T-cell (primary cell): ENCODE results near the gene SERTAD1. TPM values are rescaled to one million over a fixed set of nuclear protein-coding genes. Genes with fewer than 3 reads are reported as not detected.
"Not testable (repeated sequence)": the region's sequence is repeated elsewhere in the genome, so short reads cannot be mapped to it uniquely, and the experiment has no call there.

Source experiments
- ATAC-seq, 4 experiments: fragments of 200-7000 bp in 3 of 4; fragments of 150-1000 bp in 1 of 4; cut with Tn5 transposase; replicated peaks in 1 of 4; 1 replicate in 3 of 4; 2 replicates in 1 of 4; pipeline ENCODE4 v1.10.0; 2021; ENCODE audit warnings: moderate library complexity in 3 of 4, mild to moderate bottlenecking in 2 of 4, moderate number of reproducible peaks in 1 of 4
- CTCF ChIA-PET, 2 donors: fragments of 300-600 bp; sonication (Branson Sonifier 250); formaldehyde crosslinking; loops; one replicate each; lab custom pipeline; 2022; ENCODE audit warnings: antibody characterized with exemption in 2 of 2; lab: Charles Lee
- POLR2A ChIA-PET, 2 donors: fragments of 300-600 bp; sonication (Branson Sonifier 250); formaldehyde crosslinking; loops; one replicate each; lab custom pipeline; 2022; ENCODE audit warnings: antibody characterized with exemption in 2 of 2; lab: Charles Lee
- DNase-seq, 35 experiments: peaks; one replicate each; pipeline versions ENCODE4 v3.0.0 to v3.0.0-alpha.2; 2013 to 2023
- H3K27ac ChIP-seq: one replicate; pipeline ENCODE4 v1.5.1; 2013; ENCODE audit warnings: low read length
- H3K27me3 ChIP-seq, 2 experiments: replicated peaks in 1 of 2; 1 replicate in 1 of 2; 2 replicates in 1 of 2; pipeline versions ENCODE4 v1.6.1 to v1.7.0; 2013; ENCODE audit warnings: low read length in 1 of 2, mixed read lengths in 1 of 2; ENCODE audit not compliant: control insufficient read depth in 2 of 2, insufficient read depth in 2 of 2; ENCODE audit errors: extremely low read depth in 1 of 2
- H3K36me3 ChIP-seq, 2 donors: 1 replicate in 1 of 2; 2 replicates in 1 of 2; pipeline versions ENCODE4 v1.6.1 to v1.7.0; 2013; ENCODE audit warnings: low read length in 1 of 2; ENCODE audit not compliant: control insufficient read depth in 2 of 2, insufficient read depth in 1 of 2; ENCODE audit errors: extremely low read depth in 1 of 2
- H3K4me1 ChIP-seq, 2 experiments: 1 replicate in 1 of 2; 2 replicates in 1 of 2; pipeline versions ENCODE4 v1.6.1 to v1.7.0; 2013; ENCODE audit warnings: low read length in 2 of 2, mixed read lengths in 1 of 2; ENCODE audit not compliant: insufficient read depth in 2 of 2, control insufficient read depth in 1 of 2; ENCODE audit errors: extremely low read depth in 1 of 2
- H3K4me3 ChIP-seq, 2 donors: 1 replicate in 1 of 2; 2 replicates in 1 of 2; pipeline versions ENCODE4 v1.5.1 to v1.7.0; 2013; ENCODE audit warnings: mild to moderate bottlenecking in 2 of 2, low read length in 1 of 2, moderate library complexity in 1 of 2; ENCODE audit not compliant: control insufficient read depth in 1 of 2; ENCODE audit errors: extremely low read depth in 1 of 2
- H3K9me3 ChIP-seq: 2 replicates; pipeline ENCODE4 v1.7.0; 2013
- H3K27ac Mint-ChIP-seq, 2 donors: one replicate each; pipeline ENCODE4 v1.8.0; 2020 to 2021; ENCODE audit warnings: mild to moderate bottlenecking in 2 of 2, mixed read lengths in 2 of 2
- H3K27me3 Mint-ChIP-seq, 2 donors: one replicate each; pipeline ENCODE4 v1.8.0; 2021 to 2022; ENCODE audit warnings: mixed read lengths in 2 of 2
- H3K36me3 Mint-ChIP-seq: one replicate; pipeline ENCODE4 v1.8.0; 2021; ENCODE audit warnings: mixed read lengths
- H3K4me1 Mint-ChIP-seq, 3 donors: one replicate each; pipeline ENCODE4 v1.8.0; 2020 to 2022; ENCODE audit warnings: mixed read lengths in 3 of 3, mild to moderate bottlenecking in 1 of 3
- H3K4me3 Mint-ChIP-seq, 3 donors: one replicate each; pipeline ENCODE4 v1.8.0; 2020 to 2022; ENCODE audit warnings: mild to moderate bottlenecking in 3 of 3, mixed read lengths in 3 of 3, moderate library complexity in 3 of 3
- H3K9me3 Mint-ChIP-seq, 3 donors: one replicate each; pipeline ENCODE4 v1.8.0; 2020 to 2022; ENCODE audit warnings: mixed read lengths in 3 of 3
- WGBS: methylation state at CpG from one replicate; pipeline ENCODE4 v1.1.5; 2013; ENCODE audit warnings: missing lambda C conversion rate; ENCODE audit not compliant: insufficient coverage; 5-methylcytosine and 5-hydroxymethylcytosine counted together
- total RNA-seq, 35 experiments: library from RNA in 6 of 35; stranded (reverse) in 6 of 35; fragments of 120-200 nt in 1 of 35; gene quantifications; one replicate each; pipeline versions ENCODE4 v1.2.1 to v1.2.4 and lab custom pipeline; 2013 to 2026

Gene SERTAD1
- total RNA-seq, 5 donors from 2014 or later (not counting 1 experiment from before 2014, with no cell fraction given), result 10.9 to 25.4 (median 13.3) TPM

- peaks cover 11 to 32% of the 10 kb centered on the region in 2 experiments for H3K4me1 ChIP-seq
- H3K27me3 Mint-ChIP-seq, result peaks cover 5 to 16% of the 10 kb centered on the region in 2 donors
These were observed 38.5 kb upstream of the SERTAD1 start for GRCh38 chr19:40464059-40465024.

DNA sequence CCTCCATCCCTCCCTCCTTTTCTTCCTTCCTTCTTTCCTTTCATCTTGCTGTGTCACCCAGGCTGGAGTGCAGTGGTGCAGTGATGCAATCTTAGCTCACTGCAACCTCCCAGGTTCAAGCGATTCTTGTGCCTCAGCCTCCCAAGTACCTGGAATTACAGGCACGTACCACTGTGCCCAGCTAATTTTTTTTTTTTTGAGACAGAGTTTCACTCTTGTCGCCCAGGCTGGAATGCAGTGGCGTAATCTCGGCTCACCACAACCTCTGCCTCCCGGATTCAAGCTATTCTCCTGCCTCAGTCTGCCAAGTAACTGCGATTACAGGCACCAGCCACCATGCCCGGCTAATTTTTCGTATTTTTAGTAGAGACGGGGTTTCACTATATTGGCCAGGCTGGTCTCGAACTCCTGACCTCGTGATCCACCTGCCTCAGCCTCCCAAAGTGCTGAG lies 37.8 kb upstream of the SERTAD1 start:
- H3K27me3 ChIP-seq, result peaks cover 3 to 18% of the 10 kb centered on the region in 2 experiments
- H3K27ac Mint-ChIP-seq, H3K36me3 Mint-ChIP-seq, H3K9me3 Mint-ChIP-seq, H3K4me3 Mint-ChIP-seq, H3K36me3 ChIP-seq, DNase-seq, H3K27ac ChIP-seq, H3K4me3 ChIP-seq, ATAC-seq, H3K9me3 ChIP-seq, POLR2A ChIA-PET: not testable (repeated sequence)
- peaks cover 24 to 34% (median 24%) of the 10 kb centered on the region in 3 donors for H3K4me1 Mint-ChIP-seq
- peaks cover 5 to 16% of the 10 kb centered on the region in 2 donors for H3K27me3 Mint-ChIP-seq
- CTCF ChIA-PET, result interaction anchor here (0.6 to 1.7 kb wide), 10 partner anchors 19 to 172 kb away, joined by 3 to 8 read pairs (median 4); partner anchors contain the start of gene SERTAD3 (in 1 of the 2)
- WGBS, result 86% methylated on average over 8 of the region's 12 CpGs
- peaks cover 11 to 32% of the 10 kb centered on the region in 2 experiments for H3K4me1 ChIP-seq

More at GRCh38 chr19:40464059-40465024, 38.5 kb upstream of the SERTAD1 start:
- CTCF ChIA-PET, result interaction anchor here (0.6 to 1.7 kb wide), 14 partner anchors 20 to 1067 kb away, joined by 3 to 18 read pairs (median 4); partner anchors contain the start of genes SERTAD1 (in 1 of the 2) and SERTAD3 (in 1 of the 2)
- 78% methylated on average over 3 of the region's 11 CpGs for WGBS
- DNase-seq (peak in 33 of 35 experiments; percentile 35 to 82 (median 58)), ATAC-seq (no peak)
- Histone ChIP-seq H3K4me3 (peak overlapping the region in 1 of 2 donors; percentile 73), H3K9me3 (no peaks in the 10 kb centered on the region), H3K27ac (peak overlapping the region; percentile 81), H3K27me3 (peaks cover 3 to 20% of the 10 kb centered on the region in 2 experiments), H3K36me3 (no peaks in the 10 kb centered on the region)
- Mint-ChIP-seq H3K9me3 (no peaks in the 10 kb centered on the region), H3K27ac (peak overlapping the region in 1 of 2 donors; percentile 63), H3K4me3 (peak overlapping the region; percentile 76 to 92 (median 83)), H3K36me3 (no peaks in the 10 kb centered on the region), H3K4me1 (peaks cover 24 to 34% (median 24%) of the 10 kb centered on the region in 3 donors)
- POLR2A ChIA-PET, result interaction anchor here in 1 of 2 donors (0.6 kb wide), 1 partner anchor 29 kb away, joined by 7 read pairs; no protein-coding TSS in a partner anchor

GRCh38 chr19:40461669-40462221 lies 36.0 kb upstream of the SERTAD1 start:
- Mint-ChIP-seq H3K27ac (no peak overlapping the region), H3K4me1 (peaks cover 23 to 31% (median 24%) of the 10 kb centered on the region in 3 donors), H3K27me3 (peaks cover 5 to 6% of the 10 kb centered on the region in 2 donors), H3K9me3 (no peaks in the 10 kb centered on the region), H3K4me3 (no peak overlapping the region), H3K36me3 (peaks cover 3% of the 10 kb centered on the region)
- no peak for ATAC-seq
- peaks cover 10 to 25% of the 10 kb centered on the region in 2 experiments for H3K4me1 ChIP-seq
- DNase-seq, result no peak
- H3K4me3 ChIP-seq, result no peak overlapping the region
- ChIA-PET POLR2A (no interaction called here), CTCF (interaction anchor here in 1 of 2 donors (0.7 kb wide), 2 partner anchors 157 to 258 kb away, joined by 3 read pairs; no protein-coding TSS in a partner anchor)
- no peak overlapping the region for H3K27ac ChIP-seq
- H3K27me3 ChIP-seq, result peaks cover 0 to 6% of the 10 kb centered on the region in 2 experiments
- WGBS, result 39% methylated on average over 6 of the region's 7 CpGs
- no peaks in the 10 kb centered on the region for H3K9me3 ChIP-seq
- no peaks in the 10 kb centered on the region for H3K36me3 ChIP-seq

- no peaks in the 10 kb centered on the region for H3K27me3 Mint-ChIP-seq
- H3K4me3 ChIP-seq, result no peak overlapping the region
- H3K9me3 ChIP-seq, result no peaks in the 10 kb centered on the region
- peaks cover 0 to 2% of the 10 kb centered on the region in 2 experiments for H3K27me3 ChIP-seq
- CTCF ChIA-PET, result no interaction called here
- 100% methylated on average over 1 of the region's 3 CpGs for WGBS
- peaks cover 9 to 15% (median 10%) of the 10 kb centered on the region in 3 donors for H3K4me1 Mint-ChIP-seq
- DNase-seq (no peak), ATAC-seq (no peak)
- H3K27ac Mint-ChIP-seq, result no peak overlapping the region
- H3K36me3 Mint-ChIP-seq, result peaks cover 3% of the 10 kb centered on the region
- H3K27ac ChIP-seq, result no peak overlapping the region
- no peaks in the 10 kb centered on the region for H3K36me3 ChIP-seq
- POLR2A ChIA-PET, result no interaction called here
- no peak overlapping the region for H3K4me3 Mint-ChIP-seq
- no peaks in the 10 kb centered on the region for H3K9me3 Mint-ChIP-seq
- peaks cover 2 to 11% of the 10 kb centered on the region in 2 experiments for H3K4me1 ChIP-seq
These were observed 34.4 kb upstream of the SERTAD1 start for GRCh38 chr19:40460185-40460584.

DNA sequence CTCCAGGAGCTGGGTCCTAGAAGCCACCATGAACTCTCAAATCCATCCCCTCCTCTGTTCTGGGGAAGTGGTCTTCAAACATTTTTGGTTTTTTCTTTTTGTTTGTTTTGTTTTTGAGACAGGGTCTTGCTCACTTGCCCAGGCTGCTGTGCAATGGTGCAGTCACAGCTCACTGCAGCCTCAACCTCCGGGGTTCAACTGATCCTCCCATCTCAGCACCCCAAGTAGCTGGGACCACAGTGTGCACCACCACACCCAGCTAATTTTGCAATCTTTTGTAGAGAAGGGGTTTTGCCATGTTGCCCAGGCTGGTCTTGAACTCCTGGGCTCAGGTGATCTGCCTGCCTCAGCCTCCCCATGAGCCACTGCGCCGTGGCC lies 32.8 kb upstream of the SERTAD1 start:
- DNase-seq (no peak), ATAC-seq (no peak)
- H3K27ac Mint-ChIP-seq, result no peak overlapping the region
- H3K9me3 ChIP-seq, result no peaks in the 10 kb centered on the region
- ChIA-PET POLR2A (no interaction called here), CTCF (interaction anchor here in 1 of 2 donors (0.6 kb wide), 1 partner anchor 68 kb away, joined by 3 read pairs; no protein-coding TSS in a partner anchor)
- H3K4me1 Mint-ChIP-seq, result peaks cover 0 to 7% (median 0%) of the 10 kb centered on the region in 3 donors
- peaks cover 0 to 2% of the 10 kb centered on the region in 2 experiments for H3K27me3 ChIP-seq
- peaks cover 3% of the 10 kb centered on the region for H3K36me3 Mint-ChIP-seq
- H3K27me3 Mint-ChIP-seq, result no peaks in the 10 kb centered on the region
- no peaks in the 10 kb centered on the region for H3K4me1 ChIP-seq
- no peaks in the 10 kb centered on the region for H3K36me3 ChIP-seq
- no peaks in the 10 kb centered on the region for H3K9me3 Mint-ChIP-seq
- H3K4me3 ChIP-seq, result no peak overlapping the region
- WGBS, result 100% methylated on average over 2 of the region's 3 CpGs
- no peak overlapping the region for H3K27ac ChIP-seq
- H3K4me3 Mint-ChIP-seq, result no peak overlapping the region
